GM21360 (cell line): ENCODE measurements around the gene RANBP9.

Source experiments
- ATAC-seq: cut with Tn5 transposase; IDR thresholded peaks from one replicate; pipeline ENCODE4 v1.9.1; 2021; ENCODE audit warnings: mild to moderate bottlenecking, moderate library complexity; ENCODE audit not compliant: unreplicated experiment

The RANBP9 gene

GRCh38 chr6:13572240-13572639 is 139.4 kb downstream of the RANBP9 start:
- ATAC-seq: no peak
